ENCODE data around the gene LRRC75B. TPM values are rescaled to one million over a fixed set of nuclear protein-coding genes. Genes with fewer than 3 reads are reported as not detected.

Gene LRRC75B
- polyA plus RNA-seq, 1 of the 3 experiments (the other 2 are of a cell fraction): 12.3 TPM

- no peak for TF ChIP-seq ZBTB33 (IDR thresholded peaks at IDR 0.05; ENCODE audit: borderline replicate concordance, low read depth)
- TF ChIP-seq JUND (IDR thresholded peaks at IDR 0.05): no peak
- TF ChIP-seq GATA2 (CRISPR knock-in tag; IDR thresholded peaks at IDR 0.05): no peak
Observed at GRCh38 chr22:24576778-24577177, 16.1 kb downstream of the LRRC75B start (continued).

- WGBS (ENCODE audit: low lambda C conversion rate): 99% methylated on average over 7 of the region's 7 CpGs
Observed at GRCh38 chr22:24571266-24571665, 21.6 kb downstream of the LRRC75B start.

More at GRCh38 chr22:24571266-24571665, 21.6 kb downstream of the LRRC75B start:
- H3F3A ChIP-seq (replicated peaks; ENCODE audit: insufficient read depth): peaks cover 8% of the 10 kb centered on the region
- no peak overlapping the region for H3K27ac ChIP-seq (ENCODE audit: low read depth in 2 of 2, low read length in 1 of 2)
- H3K4me2 ChIP-seq: no peak overlapping the region
- H3K36me3 ChIP-seq (replicated peaks in 1 of 2; ENCODE audit: control insufficient read depth in 1 of 2, insufficient read depth in 2 of 2, low read length in 1 of 2): peaks cover 43 to 67% of the 10 kb centered on the region in 2 experiments
- peaks cover 39% of the 10 kb centered on the region; the same call in 1 of the 2 replicates for H3K79me2 ChIP-seq (ENCODE audit: insufficient read depth)
- DNase-seq: no peak
- no peaks in the 10 kb centered on the region; a peak in 1 of 4 replicates for H3K4me1 ChIP-seq (ENCODE audit: control insufficient read depth in 1 of 2, insufficient read depth in 2 of 2, low read depth in 1 of 2, low read length in 1 of 2)
- no peak for TF ChIP-seq GATA2 (CRISPR knock-in tag; IDR thresholded peaks at IDR 0.05)
- TF ChIP-seq, protein P1, sequence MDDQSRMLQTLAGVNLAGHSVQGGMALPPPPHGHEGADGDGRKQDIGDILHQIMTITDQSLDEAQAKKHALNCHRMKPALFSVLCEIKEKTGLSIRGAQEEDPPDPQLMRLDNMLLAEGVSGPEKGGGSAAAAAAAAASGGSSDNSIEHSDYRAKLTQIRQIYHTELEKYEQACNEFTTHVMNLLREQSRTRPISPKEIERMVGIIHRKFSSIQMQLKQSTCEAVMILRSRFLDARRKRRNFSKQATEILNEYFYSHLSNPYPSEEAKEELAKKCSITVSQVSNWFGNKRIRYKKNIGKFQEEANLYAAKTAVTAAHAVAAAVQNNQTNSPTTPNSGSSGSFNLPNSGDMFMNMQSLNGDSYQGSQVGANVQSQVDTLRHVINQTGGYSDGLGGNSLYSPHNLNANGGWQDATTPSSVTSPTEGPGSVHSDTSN (IDR thresholded peaks at IDR 0.05): no peak
- TF ChIP-seq ZBTB33 (IDR thresholded peaks at IDR 0.05; ENCODE audit: borderline replicate concordance, low read depth): no peak
- TF ChIP-seq FOXJ3 (CRISPR knock-in tag; IDR thresholded peaks at IDR 0.05): no peak
- no peak for TF ChIP-seq GABPA (IDR thresholded peaks at IDR 0.05; ENCODE audit: low read depth)
- TF ChIP-seq RCOR1 (IDR thresholded peaks at IDR 0.05; ENCODE audit: low read length): no peak
- TF ChIP-seq POLR2AphosphoS5 (IDR thresholded peaks at IDR 0.05; ENCODE audit: low read depth, low read length): no peak
- no peak for TF ChIP-seq SIN3A (IDR thresholded peaks at IDR 0.05; ENCODE audit: borderline replicate concordance, low read depth, low read length)
- no peak for TF ChIP-seq CHD2 (IDR thresholded peaks at IDR 0.05; ENCODE audit: low read length, partially characterized antibody)
- TF ChIP-seq FOXM1 (IDR thresholded peaks at IDR 0.05; ENCODE audit: low read depth): no peak
- no peak for TF ChIP-seq MEF2A (IDR thresholded peaks at IDR 0.05; ENCODE audit: borderline replicate concordance, low read depth)
- TF ChIP-seq NRF1 (IDR thresholded peaks at IDR 0.05; ENCODE audit: low read depth, low read length): no peak
- TF ChIP-seq YY1 (IDR thresholded peaks at IDR 0.05; ENCODE audit: low read depth): no peak
- TF ChIP-seq, protein P2, sequence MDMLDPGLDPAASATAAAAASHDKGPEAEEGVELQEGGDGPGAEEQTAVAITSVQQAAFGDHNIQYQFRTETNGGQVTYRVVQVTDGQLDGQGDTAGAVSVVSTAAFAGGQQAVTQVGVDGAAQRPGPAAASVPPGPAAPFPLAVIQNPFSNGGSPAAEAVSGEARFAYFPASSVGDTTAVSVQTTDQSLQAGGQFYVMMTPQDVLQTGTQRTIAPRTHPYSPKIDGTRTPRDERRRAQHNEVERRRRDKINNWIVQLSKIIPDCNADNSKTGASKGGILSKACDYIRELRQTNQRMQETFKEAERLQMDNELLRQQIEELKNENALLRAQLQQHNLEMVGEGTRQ (IDR thresholded peaks at IDR 0.05; ENCODE audit: borderline replicate concordance, low read depth, low read length): no peak
- TF ChIP-seq FOSL2 (IDR thresholded peaks at IDR 0.05; ENCODE audit: borderline replicate concordance, low read depth): no peak
- TF ChIP-seq RFX5 (IDR thresholded peaks at IDR 0.05; ENCODE audit: low read length): no peak
- TF ChIP-seq JUND (IDR thresholded peaks at IDR 0.05): no peak
- TF ChIP-seq TAF1 (IDR thresholded peaks at IDR 0.05; ENCODE audit: borderline replicate concordance, low read depth, low read length): no peak
- no peak for TF ChIP-seq RXRA (IDR thresholded peaks at IDR 0.05; ENCODE audit: borderline replicate concordance, low read depth)
- ChIA-PET CTCF (interaction anchor here (1.2 kb wide), 1 partner anchor 381 kb away, joined by 3 read pairs; no protein-coding TSS in a partner anchor), POLR2A (interaction anchor here (1.7 kb wide), 1 partner anchor 16 kb away, joined by 5 read pairs; the partner anchor contains the start of genes GUCD1 and SNRPD3)
- H3K4me3 ChIP-seq (ENCODE audit: low read depth in 2 of 2, low read length in 1 of 2): no peak overlapping the region
- no peak overlapping the region for H3K9ac ChIP-seq
- no peaks in the 10 kb centered on the region for H3K27me3 ChIP-seq (ENCODE audit: insufficient read depth)
- no peaks in the 10 kb centered on the region for H3K9me2 ChIP-seq
- H3K9me3 ChIP-seq: no peaks in the 10 kb centered on the region
- no peak overlapping the region for H2AFZ ChIP-seq (ENCODE audit: low read depth)
- H4K20me1 ChIP-seq (ENCODE audit: insufficient read depth): peaks cover 19% of the 10 kb centered on the region

Measured in SK-N-SH (cell line).